ENCODE measurements around the gene ASTL.
A peak's percentile ranks its signal among the peaks of the same experiment; 100 is the strongest.
"Not testable (repeated sequence)": the region's sequence is repeated elsewhere in the genome, so short reads cannot be mapped to it uniquely, and the experiment has no call there.

Gene ASTL

DNA sequence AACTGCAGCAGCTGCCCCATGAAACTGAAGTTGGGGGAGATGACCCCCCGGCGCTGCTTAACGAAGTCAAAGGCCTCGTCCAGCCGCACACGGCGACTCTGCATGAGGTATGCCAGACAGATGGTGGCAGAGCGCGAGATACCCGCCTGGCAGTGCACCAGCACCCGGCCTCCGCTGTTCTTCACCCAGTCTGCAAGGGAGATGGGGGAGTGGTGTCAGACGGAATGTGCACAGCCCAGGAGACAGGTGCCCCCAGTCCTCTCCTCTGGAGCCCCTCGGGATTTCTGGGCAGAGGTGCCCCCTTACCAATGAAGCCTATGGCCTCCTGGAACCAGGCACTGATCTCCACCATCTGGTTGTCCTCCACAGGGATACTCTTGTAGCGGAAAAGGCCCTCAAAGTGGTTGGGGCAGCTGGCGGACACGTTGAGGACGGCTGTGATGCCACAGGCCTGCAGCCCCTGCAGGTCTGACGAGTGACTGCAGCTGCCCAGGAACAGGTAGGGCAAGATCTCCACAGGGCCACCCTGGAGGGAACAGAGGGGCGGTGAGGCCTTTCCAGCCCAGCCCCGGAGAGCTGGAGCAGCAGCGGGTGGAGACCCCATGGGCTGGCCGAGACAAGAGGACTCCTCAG lies 5.7 kb upstream of the ASTL start:
- Histone ChIP-seq H3K36me3 (no peaks in the 10 kb centered on the region), H3K27ac (no peak overlapping the region), H3K4me1 (ENCODE audit: control insufficient read depth in 1 of 2, insufficient read depth in 1 of 2, low read depth in 1 of 2, low read length in 1 of 2) (peaks cover 42 to 45% of the 10 kb centered on the region in 2 experiments), H3K4me3 (ENCODE audit: low read depth in 1 of 2, low read length in 1 of 2) (peak overlapping the region; percentile 68 to 76), H3K27me3 (peaks cover 9% of the 10 kb centered on the region), H3K9me3 (no peaks in the 10 kb centered on the region)
- TF ChIP-seq, protein P1, sequence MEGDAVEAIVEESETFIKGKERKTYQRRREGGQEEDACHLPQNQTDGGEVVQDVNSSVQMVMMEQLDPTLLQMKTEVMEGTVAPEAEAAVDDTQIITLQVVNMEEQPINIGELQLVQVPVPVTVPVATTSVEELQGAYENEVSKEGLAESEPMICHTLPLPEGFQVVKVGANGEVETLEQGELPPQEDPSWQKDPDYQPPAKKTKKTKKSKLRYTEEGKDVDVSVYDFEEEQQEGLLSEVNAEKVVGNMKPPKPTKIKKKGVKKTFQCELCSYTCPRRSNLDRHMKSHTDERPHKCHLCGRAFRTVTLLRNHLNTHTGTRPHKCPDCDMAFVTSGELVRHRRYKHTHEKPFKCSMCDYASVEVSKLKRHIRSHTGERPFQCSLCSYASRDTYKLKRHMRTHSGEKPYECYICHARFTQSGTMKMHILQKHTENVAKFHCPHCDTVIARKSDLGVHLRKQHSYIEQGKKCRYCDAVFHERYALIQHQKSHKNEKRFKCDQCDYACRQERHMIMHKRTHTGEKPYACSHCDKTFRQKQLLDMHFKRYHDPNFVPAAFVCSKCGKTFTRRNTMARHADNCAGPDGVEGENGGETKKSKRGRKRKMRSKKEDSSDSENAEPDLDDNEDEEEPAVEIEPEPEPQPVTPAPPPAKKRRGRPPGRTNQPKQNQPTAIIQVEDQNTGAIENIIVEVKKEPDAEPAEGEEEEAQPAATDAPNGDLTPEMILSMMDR (IDR thresholded peaks at IDR 0.05): no peak

DNA sequence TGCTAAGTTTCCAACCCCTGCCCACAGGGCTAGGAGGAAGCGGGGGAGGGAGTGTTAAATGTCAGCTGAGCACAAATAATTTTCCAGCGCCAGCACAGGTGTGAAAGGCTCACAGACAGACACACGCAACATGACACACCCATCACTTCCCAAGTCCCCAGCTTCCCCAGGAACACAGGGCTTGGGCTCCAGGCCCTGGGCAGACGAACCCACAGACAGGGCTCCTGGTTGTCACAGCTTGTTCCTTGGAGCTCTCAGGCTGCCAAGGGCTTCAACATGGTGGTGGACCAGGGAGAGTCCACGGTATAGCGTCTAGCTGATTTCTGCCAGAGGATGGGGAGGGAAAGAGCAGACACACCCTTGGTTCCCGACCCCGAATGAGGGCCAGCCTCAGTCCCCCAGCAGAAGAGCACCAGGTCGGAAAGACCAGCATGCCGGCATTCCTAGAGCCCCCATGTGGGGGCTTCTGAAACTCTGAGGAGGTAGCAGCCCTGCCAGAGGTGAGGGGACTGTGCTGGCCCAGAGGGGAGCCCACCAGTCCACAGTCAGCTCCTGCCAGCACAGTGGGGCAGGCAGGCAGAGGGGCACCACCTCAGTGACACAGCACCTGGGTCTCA lies 5.0 kb upstream of the ASTL start:
- no peak overlapping the region for H3K27ac ChIP-seq
- no peaks in the 10 kb centered on the region for H3K9me3 ChIP-seq
- H3K4me3 ChIP-seq (ENCODE audit: low read depth in 1 of 2, low read length in 1 of 2): no peak overlapping the region
- H3K36me3 ChIP-seq: no peaks in the 10 kb centered on the region
- peaks cover 9% of the 10 kb centered on the region for H3K27me3 ChIP-seq
- TF ChIP-seq, protein P1 (IDR thresholded peaks at IDR 0.05): no peak
- H3K4me1 ChIP-seq (ENCODE audit: control insufficient read depth in 1 of 2, insufficient read depth in 1 of 2, low read depth in 1 of 2, low read length in 1 of 2): peaks cover 36 to 38% of the 10 kb centered on the region in 2 experiments

- peaks cover 9% of the 10 kb centered on the region for H3K27me3 ChIP-seq
- H3K36me3 ChIP-seq: no peaks in the 10 kb centered on the region
- no peak overlapping the region for H3K4me3 ChIP-seq (ENCODE audit: low read depth in 1 of 2, low read length in 1 of 2)
- TF ChIP-seq, protein P1 (IDR thresholded peaks at IDR 0.05): no peak
- no peaks in the 10 kb centered on the region for H3K9me3 ChIP-seq
- no peak overlapping the region for H3K27ac ChIP-seq
- peaks cover 27 to 30% of the 10 kb centered on the region in 2 experiments for H3K4me1 ChIP-seq (ENCODE audit: control insufficient read depth in 1 of 2, insufficient read depth in 1 of 2, low read depth in 1 of 2, low read length in 1 of 2)
Observed at GRCh38 chr2:96142217-96143113, 4.2 kb upstream of the ASTL start.

- not testable (repeated sequence) for H3K9me3 ChIP-seq; H3K36me3 ChIP-seq; H3K27ac ChIP-seq; H3K4me3 ChIP-seq (ENCODE audit: low read depth in 1 of 2, low read length in 1 of 2); H3K27me3 ChIP-seq
- H3K4me1 ChIP-seq (ENCODE audit: control insufficient read depth in 1 of 2, insufficient read depth in 1 of 2, low read depth in 1 of 2, low read length in 1 of 2): peaks cover 18 to 23% of the 10 kb centered on the region in 2 experiments
Observed at GRCh38 chr2:96141624-96141967, 3.3 kb upstream of the ASTL start.

DNA sequence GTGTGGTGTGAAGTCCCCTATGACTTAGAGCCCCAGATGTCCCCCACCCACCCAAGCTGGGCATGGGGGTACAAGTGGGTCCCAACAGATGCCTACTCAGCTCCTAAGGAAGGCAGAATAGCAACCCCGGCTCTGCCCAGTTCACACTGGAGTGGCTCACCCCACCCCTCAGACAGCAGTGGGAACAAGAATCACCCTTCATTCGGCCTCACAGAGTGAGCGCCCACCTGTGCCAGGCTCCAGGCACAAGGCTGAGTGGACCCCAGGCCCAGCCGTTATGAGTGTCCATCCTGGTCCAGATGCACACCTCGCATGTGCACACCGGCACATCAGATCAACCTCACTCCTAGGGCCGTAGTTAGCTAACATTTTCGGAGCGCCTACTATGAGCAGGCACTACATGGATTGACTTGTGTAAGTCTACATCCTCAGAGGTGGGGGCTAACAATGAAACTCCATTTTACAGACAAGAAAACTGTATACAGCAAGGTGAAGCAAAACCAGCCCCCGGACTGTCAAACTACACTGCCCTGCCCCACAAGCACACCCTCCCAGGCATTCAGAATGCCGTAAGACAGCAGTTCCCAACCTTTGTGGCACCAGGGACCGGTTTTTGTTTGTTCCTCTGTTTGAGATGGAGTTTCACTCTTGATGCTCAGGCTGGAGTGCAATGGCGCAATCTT lies 2.8 kb upstream of the ASTL start:
- no peak overlapping the region for H3K4me3 ChIP-seq (ENCODE audit: low read depth in 1 of 2, low read length in 1 of 2)
- H3K36me3 ChIP-seq: no peaks in the 10 kb centered on the region
- H3K27me3 ChIP-seq: peaks cover 9% of the 10 kb centered on the region
- TF ChIP-seq, protein P1 (IDR thresholded peaks at IDR 0.05): no peak
- no peaks in the 10 kb centered on the region for H3K9me3 ChIP-seq
- peaks cover 14 to 18% of the 10 kb centered on the region in 2 experiments for H3K4me1 ChIP-seq (ENCODE audit: control insufficient read depth in 1 of 2, insufficient read depth in 1 of 2, low read depth in 1 of 2, low read length in 1 of 2)
- no peak overlapping the region for H3K27ac ChIP-seq

Measured in neutrophil (primary cell).